Measurements from ENCODE around the gene NFKBIE.
A peak's percentile ranks its signal among the peaks of the same experiment; 100 is the strongest.

NFKBIE gene

GRCh38 chr6:44254191-44255104 lies 10.9 kb downstream of the NFKBIE start:
- Histone ChIP-seq H3K4me1 (ENCODE audit: low read length) (peaks cover 37% of the 10 kb centered on the region), H3K9me3 (ENCODE audit: insufficient read depth, low read length) (no peaks in the 10 kb centered on the region), H3K9ac (ENCODE audit: low read length) (no peak overlapping the region), H3K27me3 (ENCODE audit: low read depth, low read length) (no peaks in the 10 kb centered on the region), H2AFZ (ENCODE audit: low read depth, low read length) (no peak overlapping the region), H3K79me2 (ENCODE audit: low read length) (peaks cover 59% of the 10 kb centered on the region), H3K4me2 (ENCODE audit: low read length) (0 out of 2 replicates have a peak overlapping the region, but pooled peaks have one; percentile 99), H3K36me3 (replicated peaks; ENCODE audit: low read depth, low read length) (peaks cover 69% of the 10 kb centered on the region), H3K27ac (ENCODE audit: low read length) (peak overlapping the region; percentile 94; the same call in 1 of the 2 replicates), H3K4me3 (ENCODE audit: low read length) (no peak overlapping the region), H4K20me1 (ENCODE audit: insufficient read depth, low read length) (peaks cover 54% of the 10 kb centered on the region)
- TF ChIP-seq, protein P1, sequence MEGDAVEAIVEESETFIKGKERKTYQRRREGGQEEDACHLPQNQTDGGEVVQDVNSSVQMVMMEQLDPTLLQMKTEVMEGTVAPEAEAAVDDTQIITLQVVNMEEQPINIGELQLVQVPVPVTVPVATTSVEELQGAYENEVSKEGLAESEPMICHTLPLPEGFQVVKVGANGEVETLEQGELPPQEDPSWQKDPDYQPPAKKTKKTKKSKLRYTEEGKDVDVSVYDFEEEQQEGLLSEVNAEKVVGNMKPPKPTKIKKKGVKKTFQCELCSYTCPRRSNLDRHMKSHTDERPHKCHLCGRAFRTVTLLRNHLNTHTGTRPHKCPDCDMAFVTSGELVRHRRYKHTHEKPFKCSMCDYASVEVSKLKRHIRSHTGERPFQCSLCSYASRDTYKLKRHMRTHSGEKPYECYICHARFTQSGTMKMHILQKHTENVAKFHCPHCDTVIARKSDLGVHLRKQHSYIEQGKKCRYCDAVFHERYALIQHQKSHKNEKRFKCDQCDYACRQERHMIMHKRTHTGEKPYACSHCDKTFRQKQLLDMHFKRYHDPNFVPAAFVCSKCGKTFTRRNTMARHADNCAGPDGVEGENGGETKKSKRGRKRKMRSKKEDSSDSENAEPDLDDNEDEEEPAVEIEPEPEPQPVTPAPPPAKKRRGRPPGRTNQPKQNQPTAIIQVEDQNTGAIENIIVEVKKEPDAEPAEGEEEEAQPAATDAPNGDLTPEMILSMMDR (IDR thresholded peaks at IDR 0.05; ENCODE audit: low read depth, low read length), result no peak
- TF ChIP-seq EZH2phosphoT487 (IDR thresholded peaks at IDR 0.05; ENCODE audit: low read depth), result no peak

DNA sequence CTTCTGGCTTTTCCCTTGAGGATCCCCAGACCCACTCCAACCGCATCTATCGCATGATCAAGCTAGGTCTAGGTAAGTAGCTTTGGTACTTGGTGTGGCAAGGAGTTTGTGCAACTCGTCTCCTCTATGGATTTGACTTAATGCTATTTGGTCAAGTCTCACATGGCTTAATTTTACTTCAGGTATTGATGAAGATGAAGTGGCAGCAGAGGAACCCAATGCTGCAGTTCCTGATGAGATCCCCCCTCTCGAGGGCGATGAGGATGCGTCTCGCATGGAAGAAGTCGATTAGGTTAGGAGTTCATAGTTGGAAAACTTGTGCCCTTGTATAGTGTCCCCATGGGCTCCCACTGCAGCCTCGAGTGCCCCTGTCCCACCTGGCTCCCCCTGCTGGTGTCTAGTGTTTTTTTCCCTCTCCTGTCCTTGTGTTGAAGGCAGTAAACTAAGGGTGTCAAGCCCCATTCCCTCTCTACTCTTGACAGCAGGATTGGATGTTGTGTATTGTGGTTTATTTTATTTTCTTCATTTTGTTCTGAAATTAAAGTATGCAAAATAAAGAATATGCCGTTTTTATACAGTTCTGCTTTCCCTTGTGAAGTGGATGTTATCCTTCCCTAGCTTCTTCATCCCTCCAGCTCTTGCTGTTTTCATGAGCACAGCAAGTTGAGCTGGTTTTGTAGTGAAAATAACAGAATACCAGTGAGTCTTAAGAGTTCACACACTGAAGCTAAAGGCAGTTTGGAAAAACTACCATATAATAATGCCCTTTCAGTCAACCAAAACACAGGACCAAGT lies 11.8 kb downstream of the NFKBIE start:
- no peak overlapping the region for H2AFZ ChIP-seq (ENCODE audit: low read depth, low read length)
- peaks cover 59% of the 10 kb centered on the region for H4K20me1 ChIP-seq (ENCODE audit: insufficient read depth, low read length)
- peaks cover 35% of the 10 kb centered on the region for H3K4me1 ChIP-seq (ENCODE audit: low read length)
- H3K9me3 ChIP-seq (ENCODE audit: insufficient read depth, low read length), result no peaks in the 10 kb centered on the region
- no peak overlapping the region for H3K4me3 ChIP-seq (ENCODE audit: low read length)
- no peak overlapping the region for H3K27ac ChIP-seq (ENCODE audit: low read length)
- no peak overlapping the region for H3K4me2 ChIP-seq (ENCODE audit: low read length)
- no peaks in the 10 kb centered on the region for H3K27me3 ChIP-seq (ENCODE audit: low read depth, low read length)
- H3K9ac ChIP-seq (ENCODE audit: low read length), result no peak overlapping the region
- H3K79me2 ChIP-seq (ENCODE audit: low read length), result peaks cover 59% of the 10 kb centered on the region
- no peak for TF ChIP-seq EZH2phosphoT487 (IDR thresholded peaks at IDR 0.05; ENCODE audit: low read depth)
- TF ChIP-seq, protein P1 (IDR thresholded peaks at IDR 0.05; ENCODE audit: low read depth, low read length), result peak; percentile 60
- H3K36me3 ChIP-seq (replicated peaks; ENCODE audit: low read depth, low read length), result peaks cover 69% of the 10 kb centered on the region

DNA sequence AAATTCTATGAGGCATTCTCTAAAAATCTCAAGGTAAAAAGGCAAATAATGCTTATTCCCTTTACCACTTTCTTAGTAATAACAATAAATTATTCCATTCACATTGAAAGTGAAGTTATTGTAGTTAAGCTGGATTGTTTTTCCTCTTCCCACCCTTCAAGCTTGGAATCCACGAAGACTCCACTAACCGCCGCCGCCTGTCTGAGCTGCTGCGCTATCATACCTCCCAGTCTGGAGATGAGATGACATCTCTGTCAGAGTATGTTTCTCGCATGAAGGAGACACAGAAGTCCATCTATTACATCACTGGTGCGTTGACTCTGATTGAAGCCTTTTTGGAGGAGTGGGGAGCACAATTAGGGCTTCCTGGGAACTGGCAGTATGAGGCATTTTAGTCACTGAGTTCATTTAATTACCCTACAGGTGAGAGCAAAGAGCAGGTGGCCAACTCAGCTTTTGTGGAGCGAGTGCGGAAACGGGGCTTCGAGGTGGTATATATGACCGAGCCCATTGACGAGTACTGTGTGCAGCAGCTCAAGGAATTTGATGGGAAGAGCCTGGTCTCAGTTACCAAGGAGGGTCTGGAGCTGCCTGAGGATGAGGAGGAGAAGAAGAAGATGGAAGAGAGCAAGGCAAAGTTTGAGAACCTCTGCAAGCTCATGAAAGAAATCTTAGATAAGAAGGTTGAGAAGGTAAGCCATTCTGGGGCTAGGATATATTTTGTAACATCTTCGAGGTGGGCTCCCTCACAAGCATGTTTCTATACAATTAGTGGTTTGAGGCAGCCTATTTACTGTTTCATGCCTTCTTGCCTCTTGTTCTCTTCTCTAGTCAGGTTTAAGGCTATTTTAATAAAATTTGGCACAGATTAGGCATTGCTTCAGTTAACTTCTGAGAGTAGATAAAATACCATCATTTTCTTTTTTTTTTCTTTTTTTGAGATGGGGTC lies 13.5 kb downstream of the NFKBIE start:
- Histone ChIP-seq H3K9ac (ENCODE audit: low read length) (no peak overlapping the region), H3K4me3 (ENCODE audit: low read length) (no peak overlapping the region), H3K27me3 (ENCODE audit: low read depth, low read length) (no peaks in the 10 kb centered on the region), H3K27ac (ENCODE audit: low read length) (no peak overlapping the region), H3K4me2 (ENCODE audit: low read length) (no peak overlapping the region), H3K9me3 (ENCODE audit: insufficient read depth, low read length) (no peaks in the 10 kb centered on the region), H4K20me1 (ENCODE audit: insufficient read depth, low read length) (peaks cover 74% of the 10 kb centered on the region), H3K4me1 (ENCODE audit: low read length) (peaks cover 29% of the 10 kb centered on the region), H3K79me2 (ENCODE audit: low read length) (peaks cover 69% of the 10 kb centered on the region), H2AFZ (ENCODE audit: low read depth, low read length) (no peak overlapping the region), H3K36me3 (replicated peaks; ENCODE audit: low read depth, low read length) (peaks cover 78% of the 10 kb centered on the region)
- TF ChIP-seq, protein P1 (IDR thresholded peaks at IDR 0.05; ENCODE audit: low read depth, low read length), result no peak
